HAP-1 (cell line): ENCODE measurements around the gene ZSWIM4.
"Not testable (repeated sequence)": the region's sequence is repeated elsewhere in the genome, so short reads cannot be mapped to it uniquely, and the experiment has no call there.

Experiments
- DNase-seq, 2 experiments: peaks; one replicate each; pipeline ENCODE4 v3.0.0-alpha.2; 2016 to 2020; ENCODE audit warnings: low spot score in 2 of 2
- H3K27me3 ChIP-seq: fragments of 250-450 bp; sonication (Bioruptor Pico); 2 replicates; pipeline ENCODE4 v1.5.1; 2020; ENCODE audit warnings: low read depth, mild to moderate bottlenecking, moderate library complexity
- H3K36me3 ChIP-seq: fragments of 250-450 bp; sonication (Bioruptor Pico); replicated peaks from 2 replicates; pipeline ENCODE4 v1.5.1; 2020; ENCODE audit warnings: mild to moderate bottlenecking
- H3K4me1 ChIP-seq: fragments of 250-450 bp; sonication (Bioruptor Pico); 2 replicates; pipeline ENCODE4 v1.5.1; 2020; ENCODE audit warnings: mild to moderate bottlenecking
- H3K4me3 ChIP-seq: fragments of 250-450 bp; sonication (Bioruptor Pico); 2 replicates; pipeline ENCODE4 v1.5.1; 2020; ENCODE audit warnings: mild to moderate bottlenecking, moderate library complexity
- H3K9me3 ChIP-seq: fragments of 250-450 bp; sonication (Bioruptor Pico); 2 replicates; pipeline ENCODE4 v1.5.1; 2020; ENCODE audit warnings: mild to moderate bottlenecking, moderate library complexity
- in situ Hi-C: fragments of 300-500 bp; cut with MboI; formaldehyde crosslinking; loops from 3 replicates; pipeline ENCODE4 v1.14.3; 2020; ENCODE audit warnings: low sequenced_read_pairs, inconsistent platforms, mixed read lengths

Gene ZSWIM4

GRCh38 chr19:13849991-13850909 is 55.0 kb downstream of the ZSWIM4 start:
- Histone ChIP-seq H3K4me1 (peaks cover 19% of the 10 kb centered on the region), H3K27me3 (no peaks in the 10 kb centered on the region), H3K4me3 (peak overlapping the region; percentile 21), H3K36me3 (no peaks in the 10 kb centered on the region), H3K9me3 (no peaks in the 10 kb centered on the region)
- DNase-seq: peak; percentile 68 to 87
- in situ Hi-C loops: no loop called here

DNA sequence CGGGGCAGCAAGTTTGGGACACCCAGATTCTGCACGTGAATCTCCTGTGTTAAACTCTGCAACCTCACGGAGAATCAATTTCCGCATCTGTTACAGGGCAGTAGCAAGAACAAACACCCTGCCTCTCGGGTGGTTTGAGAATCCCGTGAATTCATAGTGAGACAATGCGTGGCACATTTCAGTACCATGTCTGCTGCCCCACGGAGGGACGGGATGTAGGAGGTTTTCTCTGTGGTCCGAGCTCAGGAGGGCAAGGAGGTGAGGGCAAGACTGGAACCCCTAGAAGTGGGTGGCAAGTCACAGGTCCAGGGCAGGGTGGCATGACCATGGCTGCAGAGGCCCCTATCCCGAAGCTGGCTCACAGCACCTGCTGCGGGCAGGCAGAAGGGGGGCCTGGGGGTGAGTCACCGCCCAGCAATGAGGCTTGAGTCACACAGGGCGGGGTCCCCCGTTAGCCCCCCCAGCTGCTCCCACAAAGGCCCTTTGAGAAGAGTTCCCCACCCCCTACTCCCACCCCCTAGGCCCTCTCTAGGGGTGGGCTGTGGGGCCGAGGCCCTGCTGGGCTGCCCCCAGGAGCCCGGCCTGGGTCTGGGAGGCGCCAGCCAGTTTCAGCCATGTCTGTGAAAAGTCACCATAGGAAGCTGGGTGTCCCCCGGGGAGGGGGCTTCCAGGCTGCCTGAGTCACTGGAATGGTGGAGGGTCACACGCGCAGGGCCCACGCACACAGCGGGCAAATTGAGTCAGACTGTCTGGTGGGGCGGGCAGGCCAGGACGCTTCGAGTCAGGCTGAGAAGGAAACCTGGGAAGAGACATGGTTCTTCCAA is 55.9 kb downstream of the ZSWIM4 start:
- in situ Hi-C loops: no loop called here
- peak overlapping the region; percentile 21 for H3K4me3 ChIP-seq

DNA sequence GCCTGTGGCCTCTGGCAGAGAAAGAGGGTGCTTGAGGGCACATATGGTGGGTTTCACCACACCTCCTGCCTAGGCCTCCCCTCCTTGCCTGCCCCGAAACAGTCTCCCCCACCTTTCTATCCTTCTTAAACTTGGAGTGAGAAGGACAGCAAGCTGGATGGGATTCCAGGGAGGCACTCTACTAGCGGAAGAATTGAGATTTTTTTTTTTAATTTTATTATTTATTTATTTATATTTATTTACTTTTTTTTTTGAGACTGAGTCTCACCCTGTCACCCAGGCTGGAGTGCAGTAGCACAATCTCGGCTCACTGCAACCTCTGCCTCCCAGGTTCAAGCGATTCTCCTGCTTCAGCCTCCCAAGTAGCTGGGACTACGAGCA is 56.5 kb downstream of the ZSWIM4 start:
- H3K4me3 ChIP-seq: not testable (repeated sequence)

More for the DNA sequence above, 55.9 kb downstream of the ZSWIM4 start:
- Histone ChIP-seq H3K4me1 (peaks cover 19% of the 10 kb centered on the region), H3K36me3 (no peaks in the 10 kb centered on the region), H3K27me3 (no peaks in the 10 kb centered on the region), H3K9me3 (no peaks in the 10 kb centered on the region)
- DNase-seq: no peak

DNA sequence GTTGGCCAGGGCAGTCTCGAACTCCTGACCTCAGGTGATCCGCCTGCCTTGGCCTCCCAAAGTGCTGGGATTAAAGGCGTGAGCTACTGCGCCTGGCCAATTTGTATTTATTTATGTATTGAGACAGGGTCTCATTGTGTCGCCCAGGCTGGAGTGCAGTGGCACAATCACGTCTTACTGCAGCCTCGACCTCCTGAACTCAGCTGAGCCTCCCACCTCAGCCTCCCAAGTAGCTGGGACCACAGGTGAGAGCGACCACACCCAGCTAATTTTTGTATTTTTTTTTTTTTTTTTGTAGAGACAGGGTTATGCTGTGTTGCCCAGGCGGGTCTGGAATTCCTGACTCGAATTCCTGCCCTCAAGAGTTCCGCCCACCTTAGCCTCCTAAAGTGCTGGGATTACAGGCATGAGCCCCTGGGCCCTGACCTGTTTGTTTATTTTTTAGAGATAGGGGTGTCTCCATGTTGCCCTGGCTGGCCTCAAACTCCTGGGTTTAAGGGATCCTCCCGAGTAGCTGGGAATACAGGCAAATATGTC is 57.0 kb downstream of the ZSWIM4 start:
- H3K4me3 ChIP-seq, H3K36me3 ChIP-seq, in situ Hi-C loops, H3K27me3 ChIP-seq, DNase-seq, H3K4me1 ChIP-seq, H3K9me3 ChIP-seq: not testable (repeated sequence)

More for the DNA sequence above, 56.5 kb downstream of the ZSWIM4 start:
- in situ Hi-C loops, H3K9me3 ChIP-seq, H3K36me3 ChIP-seq, H3K27me3 ChIP-seq, DNase-seq: not testable (repeated sequence)
- H3K4me1 ChIP-seq: peaks cover 14% of the 10 kb centered on the region

DNA sequence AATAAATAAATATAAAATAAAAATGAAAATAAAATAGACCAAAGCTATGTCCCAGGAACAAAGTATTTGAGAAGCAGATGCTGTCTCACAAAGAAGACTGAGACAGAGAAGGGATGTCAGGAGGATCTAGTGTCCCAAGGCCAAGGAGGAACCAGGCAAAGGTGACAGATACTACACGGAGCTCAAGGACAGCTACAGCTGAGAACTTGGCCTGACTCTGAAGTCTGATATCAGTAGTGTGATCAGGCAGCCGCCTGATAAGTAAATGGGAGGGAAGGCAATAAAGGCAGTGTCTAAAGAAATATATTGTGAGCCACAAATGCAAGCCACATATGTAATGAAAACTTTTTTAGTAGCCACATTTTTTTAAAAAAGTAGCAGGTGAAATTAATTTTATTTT is 61.3 kb downstream of the ZSWIM4 start:
- H3K9me3 ChIP-seq: no peaks in the 10 kb centered on the region
- no peak overlapping the region for H3K4me3 ChIP-seq
- in situ Hi-C loops: loop anchor here (5.0 kb wide), 1 partner anchor 264 kb away; no protein-coding TSS in a partner anchor
- H3K4me1 ChIP-seq: peaks cover under 1% of the 10 kb centered on the region
- DNase-seq: no peak
- no peaks in the 10 kb centered on the region for H3K36me3 ChIP-seq
- no peaks in the 10 kb centered on the region for H3K27me3 ChIP-seq

- Histone ChIP-seq H3K36me3 (no peaks in the 10 kb centered on the region), H3K4me1 (peaks cover 6% of the 10 kb centered on the region), H3K4me3 (no peak overlapping the region), H3K9me3 (no peaks in the 10 kb centered on the region), H3K27me3 (no peaks in the 10 kb centered on the region)
- in situ Hi-C loops: loop anchor here (5.0 kb wide), 1 partner anchor 267 kb away; no protein-coding TSS in a partner anchor
- no peak for DNase-seq
Observed at GRCh38 chr19:13859361-13859880, 64.2 kb downstream of the ZSWIM4 start.

DNA sequence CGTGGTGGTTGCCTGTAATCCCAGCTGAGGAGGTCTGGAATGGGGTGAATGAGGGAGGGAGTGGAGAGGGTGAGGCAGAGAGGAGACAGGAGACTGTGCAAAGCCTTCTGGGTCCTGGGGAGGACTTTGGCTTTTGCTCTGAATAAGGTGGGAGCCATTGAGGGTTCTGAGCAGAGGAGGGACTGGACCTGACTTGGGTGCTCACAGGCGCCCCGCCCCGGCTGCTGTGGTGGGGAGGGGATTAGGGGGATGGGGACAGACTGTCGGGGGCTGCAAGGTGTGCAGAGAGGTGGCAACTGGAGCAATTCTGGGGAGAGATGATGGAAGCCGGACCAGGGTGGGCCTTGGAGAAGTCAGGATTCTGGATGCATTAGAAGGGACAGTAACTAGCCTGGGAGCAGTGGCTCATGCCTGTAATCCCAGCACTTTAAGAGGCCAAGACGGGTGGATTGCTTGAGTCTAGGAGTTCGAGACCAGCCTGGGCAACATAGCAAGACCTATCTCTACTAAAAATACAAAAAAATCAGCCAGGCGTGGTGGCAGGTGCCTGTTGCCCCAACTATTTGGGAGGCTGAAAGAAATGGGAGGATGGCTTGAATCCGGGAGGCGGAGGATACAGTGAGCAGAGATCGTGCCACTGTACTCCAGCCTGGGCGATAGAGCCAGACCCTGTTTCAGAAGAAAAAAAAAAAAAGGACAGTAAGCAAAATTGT is 65.6 kb downstream of the ZSWIM4 start:
- no peak for DNase-seq
- Histone ChIP-seq H3K27me3 (no peaks in the 10 kb centered on the region), H3K4me3 (no peak overlapping the region), H3K36me3 (no peaks in the 10 kb centered on the region), H3K4me1 (peaks cover 6% of the 10 kb centered on the region), H3K9me3 (no peaks in the 10 kb centered on the region)
- in situ Hi-C loops: loop anchor here (5.0 kb wide), 1 partner anchor 79 kb away; no protein-coding TSS in a partner anchor

- Histone ChIP-seq H3K36me3 (no peaks in the 10 kb centered on the region), H3K9me3 (no peaks in the 10 kb centered on the region), H3K4me1 (peaks cover 6% of the 10 kb centered on the region), H3K4me3 (no peak overlapping the region), H3K27me3 (no peaks in the 10 kb centered on the region)
- in situ Hi-C loops: loop anchor here (5.0 kb wide), 1 partner anchor 79 kb away; no protein-coding TSS in a partner anchor
- no peak for DNase-seq
Observed at GRCh38 chr19:13861392-13861713, 66.1 kb downstream of the ZSWIM4 start.

DNA sequence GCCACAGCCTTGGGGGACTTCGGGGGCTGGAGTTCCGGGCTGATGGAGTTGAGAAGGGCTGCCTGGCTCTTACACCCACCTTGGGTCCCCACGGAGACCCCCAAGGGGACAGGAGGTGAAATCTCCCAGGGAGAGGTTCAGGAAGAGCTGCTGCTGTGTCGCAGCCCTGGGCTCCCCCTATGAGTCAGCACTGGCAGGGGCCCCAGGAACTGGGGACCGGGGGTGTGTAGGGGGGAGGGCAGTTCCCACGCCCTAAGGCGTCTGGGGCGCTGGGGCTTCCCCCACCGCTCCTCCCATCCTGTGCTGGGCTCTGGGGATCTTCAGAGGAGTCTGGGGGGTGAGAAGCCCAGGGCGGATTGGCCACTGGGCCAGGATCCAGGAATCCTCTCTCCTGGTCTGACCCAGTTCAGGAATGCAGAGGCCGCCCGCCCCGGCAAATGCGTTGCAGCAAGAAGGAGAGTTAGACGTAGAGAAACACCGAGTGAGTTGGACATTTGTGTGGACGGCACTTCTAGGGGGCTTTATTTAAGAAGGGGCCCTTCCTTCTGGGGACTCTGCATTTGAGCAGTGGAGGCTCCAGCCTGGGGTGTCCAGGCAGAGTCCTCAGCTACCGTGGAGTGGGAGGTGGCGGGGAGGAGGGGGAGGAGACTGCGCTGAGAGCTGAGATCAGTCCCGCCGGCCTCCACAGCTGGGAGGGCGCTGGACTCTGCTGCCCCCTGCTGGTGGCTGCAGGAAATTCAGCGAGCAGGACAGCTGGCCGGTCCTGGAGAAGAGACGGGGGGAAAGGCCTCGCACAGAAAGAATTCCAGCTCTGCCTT is 66.7 kb downstream of the ZSWIM4 start:
- H3K36me3 ChIP-seq: no peaks in the 10 kb centered on the region
- no peaks in the 10 kb centered on the region for H3K27me3 ChIP-seq
- in situ Hi-C loops: loop anchor here (5.0 kb wide), 1 partner anchor 80 kb away; no protein-coding TSS in a partner anchor
- no peaks in the 10 kb centered on the region for H3K9me3 ChIP-seq
- H3K4me1 ChIP-seq: peaks cover 6% of the 10 kb centered on the region
- DNase-seq: peak; percentile 87 to 94
- H3K4me3 ChIP-seq: peak overlapping the region; percentile 10

GRCh38 chr19:13864046-13864666 is 68.9 kb downstream of the ZSWIM4 start:
- DNase-seq: no peak
- no peaks in the 10 kb centered on the region for H3K27me3 ChIP-seq
- peak overlapping the region; percentile 23; the same call in 1 of the 2 replicates for H3K4me3 ChIP-seq
- in situ Hi-C loops: loop anchor here (5.0 kb wide), 1 partner anchor 82 kb away; no protein-coding TSS in a partner anchor
- H3K4me1 ChIP-seq: peaks cover 6% of the 10 kb centered on the region
- no peaks in the 10 kb centered on the region for H3K36me3 ChIP-seq
- no peaks in the 10 kb centered on the region for H3K9me3 ChIP-seq

- in situ Hi-C loops: loop anchor here (5.0 kb wide), 1 partner anchor 83 kb away; no protein-coding TSS in a partner anchor
- Histone ChIP-seq H3K9me3 (no peaks in the 10 kb centered on the region), H3K36me3 (no peaks in the 10 kb centered on the region), H3K27me3 (no peaks in the 10 kb centered on the region), H3K4me1 (peaks cover 6% of the 10 kb centered on the region), H3K4me3 (peak overlapping the region; percentile 44)
- no peak for DNase-seq
Observed at GRCh38 chr19:13864667-13865570, 69.7 kb downstream of the ZSWIM4 start.
